ENCODE measurements around the gene CLNK. TPM values are rescaled to one million over a fixed set of nuclear protein-coding genes. Genes with fewer than 3 reads are reported as not detected.

CLNK gene
- total and polyA plus RNA-seq, 2 donors (not counting 1 experiment from before 2014, with no cell fraction given), result 0.57 to 0.75 TPM

- Histone ChIP-seq H3K9me3 (ENCODE audit: control extremely low read depth in 1 of 3, control insufficient read depth in 2 of 3, insufficient read depth in 1 of 3, low read length in 2 of 3) (peaks cover 0 to 27% (median 2%) of the 10 kb centered on the region in 3 donors), H4K20me1 (ENCODE audit: control insufficient read depth, insufficient read depth, low read length, poor library complexity, severe bottlenecking) (no peaks in the 10 kb centered on the region), H3K36me3 (replicated peaks in 1 of 2; ENCODE audit: control extremely low read depth in 1 of 2, control insufficient read depth in 1 of 2, extremely low read depth in 1 of 2, insufficient read depth in 2 of 2, low read length in 1 of 2) (no peaks in the 10 kb centered on the region), H3K4me3 (ENCODE audit: control extremely low read depth in 1 of 5, extremely low read depth in 1 of 5, insufficient read depth in 1 of 5, low read depth in 2 of 5, low read length in 4 of 5) (peak overlapping the region; percentile 27 to 62 (median 48)), H3K27me3 (replicated peaks in 1 of 4; ENCODE audit: control extremely low read depth in 1 of 4, control insufficient read depth in 3 of 4, insufficient read depth in 4 of 4, low read length in 3 of 4) (peaks cover 0 to 40% (median 17%) of the 10 kb centered on the region in 4 experiments), H3K4me1 (ENCODE audit: control insufficient read depth in 2 of 2, insufficient read depth in 2 of 2, low read length in 2 of 2) (peaks cover 13 to 25% of the 10 kb centered on the region in 2 donors), H3K79me2 (ENCODE audit: control insufficient read depth, insufficient read depth, low read length) (peaks cover 3% of the 10 kb centered on the region), H3K27ac (ENCODE audit: low read length in 2 of 2) (no peak overlapping the region), H2AFZ (ENCODE audit: insufficient read depth, low read depth, low read length, poor library complexity, severe bottlenecking) (peak overlapping the region; percentile 92), H3K4me2 (replicated peaks; ENCODE audit: low read depth, low read length, poor library complexity, severe bottlenecking) (peak overlapping the region; percentile 90), H3K9ac (ENCODE audit: low read length) (peak overlapping the region; percentile 67)
- Mint-ChIP-seq H3K4me1 (peaks cover 21% of the 10 kb centered on the region), H3K9me3 (ENCODE audit: insufficient read depth) (no peaks in the 10 kb centered on the region), H3K27me3 (peaks cover 48% of the 10 kb centered on the region), H3K4me3 (peak overlapping the region; percentile 82), H3K27ac (no peak overlapping the region)
- TF ChIP-seq EZH2 (IDR thresholded peaks at IDR 0.05; ENCODE audit: borderline replicate concordance, insufficient read depth, low read depth, low read length, poor library complexity, severe bottlenecking), result no peak
- TF ChIP-seq CTCF (IDR thresholded peaks at IDR 0.05), result peak; percentile 99
- 7% methylated on average over 67 of the region's 72 CpGs for WGBS (ENCODE audit: insufficient coverage)
- intact Hi-C loops (cut with micrococcal nuclease), result loop anchor here (2.0 to 10.0 kb wide), 3 partner anchors 78 to 964 kb away; partner anchors contain the start of gene HS3ST1
- ChIA-PET POLR2A (interaction anchor here (0.6 to 0.7 kb wide), 2 partner anchors 344 to 754 kb away, joined by 3 read pairs; no protein-coding TSS in a partner anchor), CTCF (interaction anchor here (0.5 to 2.4 kb wide), 14 partner anchors 9 to 344 kb away, joined by 3 to 11 read pairs (median 4); partner anchors contain the start of gene WDR1)
- ATAC-seq (ENCODE audit: low read depth), result peak; percentile 82
- peak; percentile 91 for DNase-seq
These were observed 223.3 kb downstream of the CLNK start for GRCh38 chr4:10461091-10461849.

Data from B cell (primary cell).